ENCODE data around the gene KLHDC8A. TPM values are rescaled to one million over a fixed set of nuclear protein-coding genes. Genes with fewer than 3 reads are reported as not detected.
"Not testable (repeated sequence)": the region's sequence is repeated elsewhere in the genome, so short reads cannot be mapped to it uniquely, and the experiment has no call there.

Gene KLHDC8A
- total RNA-seq, 2 donors from 2014 or later: 0.38 to 0.53 TPM

- Histone ChIP-seq H3K27ac (ENCODE audit: low read depth, low read length) (no peak overlapping the region), H3K4me1 (ENCODE audit: control insufficient read depth, insufficient read depth, low read length) (no peaks in the 10 kb centered on the region), H3K27me3 (ENCODE audit: control insufficient read depth, insufficient read depth, low read length, poor library complexity, severe bottlenecking) (no peaks in the 10 kb centered on the region), H3K4me3 (ENCODE audit: low read length) (no peak overlapping the region), H3K36me3 (ENCODE audit: control insufficient read depth, insufficient read depth, low read length) (no peaks in the 10 kb centered on the region), H3K9me3 (ENCODE audit: control insufficient read depth, low read length) (no peaks in the 10 kb centered on the region), H3K9ac (ENCODE audit: extremely low read depth, low read length, poor library complexity, severe bottlenecking) (no peak overlapping the region)
- H3K9me3 Mint-ChIP-seq: no peaks in the 10 kb centered on the region
- no peak for TF ChIP-seq CTCF (conservative IDR thresholded peaks at IDR 0.05)
- H3K4me3 Mint-ChIP-seq: no peak overlapping the region
- WGBS, 2 experiments (ENCODE audit: insufficient coverage in 1 of 2, insufficient read length in 1 of 2): 87 to 89% methylated on average over 3 of the region's 3 CpGs
- no peaks in the 10 kb centered on the region for H3K36me3 Mint-ChIP-seq (ENCODE audit: low read depth)
- H3K27ac Mint-ChIP-seq: no peak overlapping the region
- H3K27me3 Mint-ChIP-seq (ENCODE audit: insufficient read depth): no peaks in the 10 kb centered on the region
- DNase-seq: peak; percentile 35
- peaks cover 31% of the 10 kb centered on the region for H3K4me1 Mint-ChIP-seq
Measured at GRCh38 chr1:205369701-205370123, 13.0 kb upstream of the KLHDC8A start.

- Mint-ChIP-seq H3K9me3 (no peaks in the 10 kb centered on the region), H3K4me1 (peaks cover 23% of the 10 kb centered on the region), H3K27ac (no peak overlapping the region), H3K4me3 (no peak overlapping the region), H3K36me3 (ENCODE audit: low read depth) (no peaks in the 10 kb centered on the region), H3K27me3 (ENCODE audit: insufficient read depth) (no peaks in the 10 kb centered on the region)
- no peaks in the 10 kb centered on the region for H3K9me3 ChIP-seq (ENCODE audit: control insufficient read depth, low read length)
- H3K27me3 ChIP-seq (ENCODE audit: control insufficient read depth, insufficient read depth, low read length, poor library complexity, severe bottlenecking): no peaks in the 10 kb centered on the region
- no peaks in the 10 kb centered on the region for H3K4me1 ChIP-seq (ENCODE audit: control insufficient read depth, insufficient read depth, low read length)
- no peak overlapping the region for H3K4me3 ChIP-seq (ENCODE audit: low read length)
- H3K9ac ChIP-seq (ENCODE audit: extremely low read depth, low read length, poor library complexity, severe bottlenecking): no peak overlapping the region
- H3K36me3 ChIP-seq (ENCODE audit: control insufficient read depth, insufficient read depth, low read length): no peaks in the 10 kb centered on the region
- no peak overlapping the region for H3K27ac ChIP-seq (ENCODE audit: low read depth, low read length)
- 95 to 100% methylated on average over 4 to 6 of the region's 6 CpGs for WGBS, 2 experiments (ENCODE audit: insufficient coverage in 1 of 2, insufficient read length in 1 of 2)
- peak; percentile 16 for DNase-seq
- no peak for TF ChIP-seq CTCF (conservative IDR thresholded peaks at IDR 0.05)
Measured at GRCh38 chr1:205368478-205368877, 11.8 kb upstream of the KLHDC8A start.

- no peak overlapping the region for H3K4me3 Mint-ChIP-seq
- peak; percentile 47 for DNase-seq
- Histone ChIP-seq H3K27me3 (ENCODE audit: control insufficient read depth, insufficient read depth, low read length, poor library complexity, severe bottlenecking) (no peaks in the 10 kb centered on the region), H3K27ac (ENCODE audit: low read depth, low read length) (no peak overlapping the region), H3K9me3 (ENCODE audit: control insufficient read depth, low read length) (no peaks in the 10 kb centered on the region), H3K9ac (ENCODE audit: extremely low read depth, low read length, poor library complexity, severe bottlenecking) (no peak overlapping the region), H3K4me3 (ENCODE audit: low read length) (no peak overlapping the region), H3K36me3 (ENCODE audit: control insufficient read depth, insufficient read depth, low read length) (no peaks in the 10 kb centered on the region), H3K4me1 (ENCODE audit: control insufficient read depth, insufficient read depth, low read length) (no peaks in the 10 kb centered on the region)
- H3K9me3 Mint-ChIP-seq: no peaks in the 10 kb centered on the region
- no peak for TF ChIP-seq CTCF (conservative IDR thresholded peaks at IDR 0.05)
- no peaks in the 10 kb centered on the region for H3K27me3 Mint-ChIP-seq (ENCODE audit: insufficient read depth)
- no peak overlapping the region for H3K27ac Mint-ChIP-seq
- H3K36me3 Mint-ChIP-seq (ENCODE audit: low read depth): no peaks in the 10 kb centered on the region
- WGBS, 2 experiments (ENCODE audit: insufficient coverage in 1 of 2, insufficient read length in 1 of 2): 66 to 73% methylated on average over 5 to 8 of the region's 8 CpGs
- peaks cover 6% of the 10 kb centered on the region for H3K4me1 Mint-ChIP-seq
Measured at GRCh38 chr1:205365945-205366463, 9.3 kb upstream of the KLHDC8A start.

- H3K9me3 Mint-ChIP-seq; DNase-seq; H3K4me3 ChIP-seq (ENCODE audit: low read length); H3K4me1 ChIP-seq (ENCODE audit: control insufficient read depth, insufficient read depth, low read length); H3K27me3 Mint-ChIP-seq (ENCODE audit: insufficient read depth); H3K27ac Mint-ChIP-seq; H3K36me3 ChIP-seq (ENCODE audit: control insufficient read depth, insufficient read depth, low read length); H3K4me1 Mint-ChIP-seq; H3K27ac ChIP-seq (ENCODE audit: low read depth, low read length); H3K9me3 ChIP-seq (ENCODE audit: control insufficient read depth, low read length); H3K27me3 ChIP-seq (ENCODE audit: control insufficient read depth, insufficient read depth, low read length, poor library complexity, severe bottlenecking); H3K36me3 Mint-ChIP-seq (ENCODE audit: low read depth); H3K4me3 Mint-ChIP-seq; H3K9ac ChIP-seq (ENCODE audit: extremely low read depth, low read length, poor library complexity, severe bottlenecking): not testable (repeated sequence)
- WGBS, 2 experiments (ENCODE audit: insufficient coverage in 1 of 2, insufficient read length in 1 of 2): 92 to 95% methylated on average over 3 to 8 of the region's 8 CpGs
Measured at GRCh38 chr1:205365086-205365485, 8.4 kb upstream of the KLHDC8A start.
